GM21737 (cell line): Measurements from ENCODE around the gene MFNG.

Experiments
- ATAC-seq: cut with Tn5 transposase; IDR thresholded peaks from one replicate; pipeline ENCODE4 v1.9.1; 2021; ENCODE audit warnings: mild to moderate bottlenecking, moderate library complexity; ENCODE audit not compliant: unreplicated experiment

Gene MFNG

GRCh38 chr22:37514526-37515051 lies 28.4 kb upstream of the MFNG start:
- ATAC-seq: no peak

- no peak for ATAC-seq
Measured at GRCh38 chr22:37511395-37512104, 25.4 kb upstream of the MFNG start.

GRCh38 chr22:37510091-37510490 lies 23.9 kb upstream of the MFNG start:
- no peak for ATAC-seq

GRCh38 chr22:37509059-37509860 lies 23.1 kb upstream of the MFNG start:
- no peak for ATAC-seq

GRCh38 chr22:37508431-37508992 lies 22.3 kb upstream of the MFNG start:
- no peak for ATAC-seq

GRCh38 chr22:37507731-37508130 lies 21.5 kb upstream of the MFNG start:
- no peak for ATAC-seq

GRCh38 chr22:37505989-37506388 lies 19.8 kb upstream of the MFNG start:
- no peak for ATAC-seq

GRCh38 chr22:37505565-37505964 lies 19.4 kb upstream of the MFNG start:
- ATAC-seq: no peak

- no peak for ATAC-seq
Measured at GRCh38 chr22:37504964-37505363, 18.8 kb upstream of the MFNG start.

- ATAC-seq: no peak
Measured at GRCh38 chr22:37503850-37504249, 17.7 kb upstream of the MFNG start.

- no peak for ATAC-seq
Measured at GRCh38 chr22:37503183-37503683, 17.0 kb upstream of the MFNG start.

GRCh38 chr22:37502342-37503182 lies 16.4 kb upstream of the MFNG start:
- no peak for ATAC-seq

- no peak for ATAC-seq
Measured at GRCh38 chr22:37501610-37502341, 15.6 kb upstream of the MFNG start.

- no peak for ATAC-seq
Measured at GRCh38 chr22:37500745-37501609, 14.8 kb upstream of the MFNG start.

GRCh38 chr22:37499789-37500540 lies 13.8 kb upstream of the MFNG start:
- no peak for ATAC-seq

GRCh38 chr22:37499027-37499707 lies 13.0 kb upstream of the MFNG start:
- no peak for ATAC-seq

- peak; percentile 66 for ATAC-seq
Measured at GRCh38 chr22:37498289-37498909, 12.2 kb upstream of the MFNG start.
